HG02571 (cell line): ENCODE results near the gene FNDC3A.
"Not testable (repeated sequence)": the region's sequence is repeated elsewhere in the genome, so short reads cannot be mapped to it uniquely, and the experiment has no call there.

ENCODE experiments used
- ATAC-seq: cut with Tn5 transposase; IDR thresholded peaks from one replicate; pipeline ENCODE4 v1.9.1; 2021; ENCODE audit warnings: mild to moderate bottlenecking, moderate library complexity; ENCODE audit not compliant: unreplicated experiment

Gene FNDC3A

DNA sequence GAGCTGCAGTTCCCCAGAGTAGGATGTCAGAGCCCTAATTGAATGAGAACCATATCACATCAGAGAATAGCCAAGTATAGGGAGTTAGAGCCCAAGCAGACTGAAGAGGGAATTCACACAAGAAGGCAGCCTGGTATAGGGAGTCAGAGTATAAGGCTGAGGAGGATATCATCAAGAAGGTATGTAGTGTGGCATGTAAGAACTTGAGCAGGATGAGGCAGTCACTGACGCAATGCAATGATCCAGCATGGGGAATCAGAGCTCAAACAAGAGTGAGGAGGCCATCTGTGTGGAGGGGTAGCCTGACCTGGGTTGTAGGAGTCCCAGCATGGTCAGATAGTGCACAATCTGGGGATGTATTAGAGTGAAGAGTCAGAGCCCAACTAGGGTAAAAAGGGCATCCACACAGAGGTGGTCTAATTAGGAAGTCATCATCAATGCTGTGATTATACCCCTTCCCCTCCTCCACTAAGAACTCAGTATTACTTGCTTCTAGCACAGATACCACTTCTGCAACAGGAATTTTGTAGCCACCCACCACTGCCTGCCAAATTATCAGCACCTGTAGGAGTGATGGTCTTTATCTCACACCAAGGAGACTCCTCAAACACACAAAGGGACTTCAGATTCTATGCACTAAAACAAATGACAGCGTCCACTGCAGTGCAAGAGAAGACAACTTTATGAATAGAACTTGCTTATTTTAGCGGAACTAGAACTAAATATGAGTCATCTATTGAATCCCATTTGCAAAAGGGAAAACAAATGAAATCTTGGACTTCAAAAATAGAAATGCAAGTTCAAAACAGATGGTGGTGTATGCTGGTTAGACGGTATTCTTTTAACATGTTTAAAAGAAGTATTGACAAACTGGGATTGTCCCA is 107.2 kb downstream of the FNDC3A start:
- ATAC-seq = peak; percentile 59

DNA sequence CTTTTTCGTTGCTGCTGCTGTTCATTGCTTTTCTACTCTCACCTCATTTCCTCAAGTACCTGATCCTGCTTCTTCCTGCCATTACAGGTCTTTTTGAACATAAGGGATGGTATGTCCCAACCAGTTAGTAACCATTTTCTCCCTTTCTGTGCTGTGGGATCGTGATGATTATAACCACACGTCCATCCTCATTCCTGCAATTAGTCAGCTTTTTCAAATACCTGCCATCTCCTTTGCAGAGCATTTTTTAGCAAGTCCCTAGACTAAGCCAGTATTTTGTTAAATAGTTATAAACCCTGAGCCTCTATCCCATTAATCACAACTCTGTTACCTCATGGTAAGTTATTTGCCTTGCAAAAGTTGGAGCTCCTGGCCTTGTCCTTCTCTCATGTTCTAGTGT is 109.2 kb downstream of the FNDC3A start:
- no peak for ATAC-seq

DNA sequence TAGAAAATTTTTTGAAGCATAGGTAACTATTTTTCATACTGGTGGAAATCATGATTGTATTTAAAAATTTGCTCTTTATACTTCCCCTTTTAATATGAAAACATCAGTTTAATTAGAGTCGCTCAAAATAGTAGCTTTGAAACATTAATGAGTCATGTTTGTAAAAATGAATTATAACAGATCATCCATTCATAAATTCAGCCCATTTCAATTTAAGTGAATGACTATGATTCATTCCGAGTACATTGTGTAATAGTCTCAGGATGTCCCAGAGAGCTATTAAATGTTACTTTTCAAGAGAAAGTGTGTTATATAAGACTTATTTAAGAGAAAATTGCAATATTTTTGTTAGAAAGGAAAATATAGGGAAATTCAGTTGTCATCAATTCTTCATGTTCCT is 111.0 kb downstream of the FNDC3A start:
- no peak for ATAC-seq

DNA sequence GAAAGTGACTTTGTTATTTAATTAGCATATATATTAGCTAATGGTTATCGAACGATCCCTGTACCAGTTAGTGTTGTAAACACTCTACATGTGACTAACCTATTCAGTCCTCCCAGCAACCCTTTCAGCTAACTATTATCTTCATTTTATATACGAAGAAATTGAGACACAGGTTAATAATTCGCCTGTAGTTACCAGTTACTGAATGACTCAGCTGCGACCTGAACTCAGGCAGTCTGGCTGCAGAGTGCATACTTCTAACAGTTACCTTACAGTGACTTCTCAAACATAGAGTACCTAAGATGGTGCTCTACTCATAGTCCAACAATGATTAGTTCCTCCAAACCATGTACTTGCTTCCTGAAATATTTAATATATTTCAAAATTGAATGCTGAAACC is 117.7 kb downstream of the FNDC3A start:
- no peak for ATAC-seq

DNA sequence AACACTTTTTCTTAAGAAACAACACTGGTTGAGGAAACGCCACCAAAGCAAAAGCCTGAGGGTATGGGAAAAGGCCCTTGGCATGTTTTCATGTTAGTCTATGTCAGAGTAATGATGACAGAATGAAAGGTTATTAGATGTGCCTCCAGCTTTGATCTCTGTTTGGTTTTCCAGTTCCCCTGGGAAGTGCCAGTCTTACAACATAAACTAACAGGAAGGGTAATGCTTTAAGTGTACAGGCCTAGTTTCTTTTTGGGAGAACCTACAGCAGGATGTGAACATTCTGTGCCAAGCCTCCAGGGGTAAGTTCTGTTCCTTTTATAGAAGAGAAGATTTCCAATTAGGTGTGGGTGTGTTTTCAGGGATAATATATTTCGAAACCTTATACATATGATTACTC is 121.7 kb downstream of the FNDC3A start:
- no peak for ATAC-seq

DNA sequence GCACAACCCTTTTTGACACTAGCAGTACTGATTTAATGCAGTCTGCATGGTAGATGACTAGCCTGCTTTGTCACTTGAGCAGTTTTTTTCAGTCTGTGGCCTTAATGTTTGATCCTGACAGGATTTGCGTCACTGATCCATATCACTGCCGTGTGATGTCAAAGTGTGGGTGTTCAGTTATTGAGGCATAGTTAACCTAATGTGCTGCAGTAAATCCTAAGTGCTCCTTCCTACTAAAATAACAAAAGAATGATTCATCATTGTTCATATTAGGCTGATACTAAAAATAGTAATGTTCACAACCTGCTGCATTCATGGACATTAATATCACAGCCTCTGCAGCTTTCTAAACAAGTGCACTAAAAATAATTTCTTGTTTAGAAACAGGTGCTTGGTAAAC is 122.5 kb downstream of the FNDC3A start:
- no peak for ATAC-seq

DNA sequence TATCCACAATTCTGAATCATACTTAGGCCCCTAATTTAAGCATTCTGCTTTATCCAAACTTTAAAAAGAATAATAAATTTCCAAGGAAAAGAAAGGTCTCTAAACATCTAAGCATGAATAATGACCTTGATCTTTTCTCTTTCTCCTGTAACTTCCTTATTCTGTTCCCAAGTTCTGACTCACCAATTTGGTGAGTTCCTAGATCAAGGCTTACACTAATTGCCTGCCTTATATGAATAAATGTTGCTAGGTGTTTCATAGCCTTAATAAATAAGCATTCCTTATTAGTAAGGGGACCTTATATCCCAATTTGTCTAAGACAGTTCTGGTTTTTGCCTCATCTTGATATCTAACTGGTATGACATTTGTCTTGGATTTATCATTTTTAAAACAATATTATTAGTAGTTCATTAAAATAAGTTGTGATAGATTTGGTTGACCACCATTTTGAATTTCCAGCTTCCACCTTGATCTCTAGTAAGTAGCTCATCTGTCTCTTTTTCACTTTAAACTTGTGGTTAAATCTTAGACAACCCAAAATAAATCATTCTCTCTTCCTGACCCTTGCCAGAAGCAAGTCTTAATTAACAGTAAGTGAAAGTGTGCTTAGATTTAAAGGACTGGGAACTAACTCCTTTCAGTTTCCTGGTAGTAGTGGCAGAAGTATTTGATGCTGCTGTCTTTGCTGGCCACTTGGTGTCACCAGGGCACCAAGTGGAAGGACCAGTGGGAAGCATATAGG is 123.2 kb downstream of the FNDC3A start:
- ATAC-seq = no peak

DNA sequence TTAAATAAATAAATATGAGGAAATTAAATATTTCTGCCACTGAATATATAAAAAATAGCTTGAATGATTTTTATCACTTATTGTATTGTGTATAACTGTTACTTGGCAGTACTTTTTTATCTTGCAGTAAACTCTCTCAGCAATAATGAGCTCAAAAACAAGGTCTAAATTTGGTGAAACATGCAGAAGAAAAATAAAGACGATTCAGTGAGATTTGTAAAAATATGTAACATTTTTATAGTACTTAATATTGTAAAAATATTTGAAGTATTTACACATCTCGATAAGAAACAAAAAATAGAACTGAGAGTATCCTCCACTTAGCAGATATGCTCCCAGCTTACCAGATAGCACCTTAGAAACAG is 123.8 kb downstream of the FNDC3A start:
- ATAC-seq = no peak

DNA sequence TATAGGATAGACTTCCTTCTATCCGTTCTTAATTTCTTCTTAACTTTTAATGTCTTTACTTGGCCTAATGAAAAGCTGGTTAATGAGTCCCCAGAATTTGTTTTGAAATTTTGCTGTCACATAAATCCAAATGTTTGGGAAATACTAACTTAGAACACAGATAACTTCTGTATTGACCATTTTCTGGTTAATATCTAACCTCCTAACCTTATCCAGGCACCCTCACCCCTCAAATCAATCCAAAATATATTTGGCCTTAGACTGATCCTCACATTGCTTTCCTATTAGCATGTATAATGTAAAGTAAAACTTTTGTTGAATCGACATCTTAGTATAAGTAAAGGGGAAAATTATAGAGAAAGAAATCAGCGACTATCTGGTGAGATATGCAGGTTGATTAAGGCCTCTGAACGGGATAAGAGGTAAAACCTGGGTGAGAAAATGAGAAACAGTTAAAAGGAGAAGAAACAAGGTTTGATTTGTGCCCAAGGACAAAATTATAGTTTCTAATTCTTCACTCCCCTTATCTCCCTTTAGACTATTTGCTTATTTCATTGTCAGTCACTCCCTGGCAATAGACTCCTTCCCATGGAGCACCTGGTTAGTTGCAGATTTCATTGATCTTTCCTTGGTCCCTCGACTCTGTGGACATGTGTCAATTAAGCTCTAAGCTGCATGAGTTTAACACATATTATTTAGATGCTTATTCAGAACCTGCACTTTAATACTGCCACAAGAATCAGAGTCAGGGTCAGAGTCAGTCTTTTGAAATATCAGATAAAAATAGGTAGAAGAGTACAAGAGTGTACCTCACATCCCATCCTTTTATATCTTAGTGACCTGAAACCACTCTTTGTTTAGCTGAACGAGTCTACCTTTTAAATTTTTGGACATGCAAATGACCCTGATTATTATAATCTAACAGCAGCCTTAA is 125.2 kb downstream of the FNDC3A start:
- ATAC-seq = no peak

- no peak for ATAC-seq
Measured at GRCh38 chr13:49108196-49108595, 132.5 kb downstream of the FNDC3A start.

GRCh38 chr13:49110122-49110912 is 134.6 kb downstream of the FNDC3A start:
- no peak for ATAC-seq

- no peak for ATAC-seq
Measured at GRCh38 chr13:49110913-49111170, 135.1 kb downstream of the FNDC3A start.

GRCh38 chr13:49112782-49113525 is 137.2 kb downstream of the FNDC3A start:
- no peak for ATAC-seq

GRCh38 chr13:49113526-49114286 is 138.0 kb downstream of the FNDC3A start:
- ATAC-seq = no peak

GRCh38 chr13:49116873-49117272 is 141.2 kb downstream of the FNDC3A start:
- no peak for ATAC-seq

- ATAC-seq = not testable (repeated sequence)
Measured at GRCh38 chr13:49118455-49118854, 142.7 kb downstream of the FNDC3A start.

- no peak for ATAC-seq
Measured at GRCh38 chr13:49124693-49125304, 149.1 kb downstream of the FNDC3A start.

- ATAC-seq = no peak
Measured at GRCh38 chr13:49125964-49126524, 150.3 kb downstream of the FNDC3A start.
